ENCODE measurements around the gene TMOD1.

TMOD1 gene

DNA sequence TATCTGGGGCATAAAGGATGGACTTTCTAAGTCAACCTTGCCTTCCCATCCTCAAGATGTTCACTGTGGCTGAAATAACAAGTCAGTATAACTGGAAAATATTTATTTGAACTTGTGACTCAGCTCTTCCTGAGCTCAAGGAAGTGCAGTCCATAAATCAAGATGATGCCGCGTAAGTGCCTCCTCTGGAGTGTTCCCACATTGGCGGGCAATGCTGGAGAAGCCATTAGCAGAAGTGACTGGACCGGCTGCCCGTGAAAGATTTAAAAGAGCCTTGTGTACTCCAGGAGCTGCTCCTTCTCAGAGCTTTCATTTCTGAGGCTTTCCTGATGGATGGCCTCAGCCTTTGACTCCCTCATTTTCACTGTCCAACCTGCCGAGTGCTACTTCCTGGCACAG lies 17.4 kb downstream of the TMOD1 start:
- DNase-seq, result no peak

GRCh38 chr9:97519441-97519970 lies 18.0 kb downstream of the TMOD1 start:
- no peak for DNase-seq

GRCh38 chr9:97521576-97522333 lies 20.3 kb downstream of the TMOD1 start:
- no peak for DNase-seq

GRCh38 chr9:97524424-97524823 lies 23.0 kb downstream of the TMOD1 start:
- DNase-seq, result no peak

GRCh38 chr9:97525451-97525850 lies 24.0 kb downstream of the TMOD1 start:
- DNase-seq, result no peak

DNA sequence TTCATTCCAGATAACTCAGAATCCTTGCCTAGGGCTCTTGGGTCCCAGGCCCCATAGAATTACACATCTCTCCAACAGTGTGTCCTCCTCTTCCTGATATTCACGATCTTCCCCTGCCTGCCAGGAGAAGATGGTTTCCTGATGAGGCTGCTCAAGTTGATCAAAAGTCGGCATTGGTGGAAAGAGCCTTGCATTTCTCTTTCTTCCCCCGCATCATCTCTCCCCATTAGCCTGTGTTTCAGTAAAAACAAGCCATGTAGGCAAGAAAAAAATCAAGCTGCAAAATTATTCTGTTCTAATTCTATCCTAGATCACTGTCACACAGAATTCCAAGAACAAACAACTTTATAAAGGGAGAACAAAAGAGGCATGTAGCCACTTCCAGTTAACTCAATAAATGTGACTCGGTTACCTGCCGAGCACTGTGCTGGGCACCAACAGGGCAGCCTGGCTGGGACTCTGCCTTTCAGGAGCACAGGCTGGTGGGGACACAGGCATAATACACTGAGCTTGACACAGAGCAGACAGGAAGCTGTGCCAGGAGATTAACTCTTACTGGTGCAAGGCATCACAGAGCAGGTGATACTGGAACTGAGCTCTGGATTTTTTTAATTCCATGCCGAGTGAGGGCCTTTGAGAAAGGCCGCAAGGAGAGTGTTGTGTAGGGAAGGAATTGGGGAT lies 25.6 kb downstream of the TMOD1 start:
- DNase-seq, result no peak

GRCh38 chr9:97527626-97528528 lies 26.4 kb downstream of the TMOD1 start:
- no peak for DNase-seq

DNA sequence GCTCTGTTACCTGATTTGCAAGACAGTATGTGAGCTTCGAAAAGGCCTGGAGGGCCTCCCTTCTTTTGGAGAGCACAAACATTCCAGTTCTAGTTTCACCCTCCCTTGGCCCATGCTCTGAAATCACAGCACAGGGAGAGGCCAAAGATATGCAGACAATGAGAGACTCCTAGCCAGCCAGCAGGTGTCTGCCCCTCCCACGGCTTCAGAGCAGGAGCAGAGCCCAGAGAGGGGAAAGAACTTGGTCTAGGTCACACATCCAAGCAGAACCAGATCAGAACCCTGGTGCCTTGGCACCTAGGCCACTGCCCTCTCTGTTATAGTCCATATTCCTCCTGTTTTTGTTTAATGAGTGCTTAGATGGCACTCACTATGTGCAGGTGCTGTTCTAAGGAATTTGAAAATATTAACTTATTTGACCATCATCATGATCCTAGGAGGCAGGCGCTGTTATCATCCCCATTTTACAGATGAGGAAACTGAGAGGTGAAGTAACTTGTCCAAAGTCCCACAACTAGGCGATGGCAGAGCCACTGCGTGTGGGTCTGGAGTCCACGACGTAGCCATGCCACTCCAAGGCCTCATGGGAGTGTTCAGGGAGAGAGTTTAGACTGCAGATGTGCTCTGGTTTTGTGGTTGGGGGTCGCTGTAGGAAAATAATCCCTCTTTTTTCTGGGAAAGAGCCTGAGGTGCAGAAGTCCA lies 27.2 kb downstream of the TMOD1 start:
- DNase-seq, result no peak

DNA sequence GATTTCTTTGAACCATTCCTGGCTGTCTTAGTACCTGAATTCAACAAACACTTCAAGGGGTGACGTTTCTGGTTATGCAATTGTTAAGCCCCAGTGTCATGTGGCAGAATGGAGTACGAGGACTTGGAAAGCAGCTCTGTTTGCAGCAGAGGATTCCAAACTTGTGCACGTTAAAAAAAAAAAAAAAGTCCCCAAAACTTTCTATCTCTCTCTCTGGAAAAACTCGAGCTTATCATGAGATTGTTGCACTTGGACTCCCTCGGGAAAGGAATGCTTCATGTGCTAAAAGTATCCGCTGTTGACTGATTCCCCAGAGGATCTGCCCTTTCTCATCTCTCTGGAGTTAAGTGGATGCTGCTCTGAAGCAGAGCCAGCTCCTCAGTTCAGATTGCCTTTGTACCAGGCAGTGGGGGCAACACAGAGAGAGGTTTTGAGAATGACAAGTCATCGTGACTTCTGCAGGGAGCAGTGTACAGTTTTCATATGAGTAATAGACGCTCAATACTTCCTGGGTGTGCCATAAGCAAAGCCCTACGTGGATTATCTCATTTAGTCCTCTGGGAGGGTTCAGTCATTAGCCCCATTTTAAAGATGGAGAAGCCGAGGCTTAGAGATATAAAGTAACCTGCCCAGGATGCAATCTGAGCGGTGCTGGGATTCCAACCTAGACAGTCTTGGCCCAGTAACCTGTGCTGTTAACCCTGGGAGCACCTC lies 28.1 kb downstream of the TMOD1 start:
- no peak for DNase-seq

DNA sequence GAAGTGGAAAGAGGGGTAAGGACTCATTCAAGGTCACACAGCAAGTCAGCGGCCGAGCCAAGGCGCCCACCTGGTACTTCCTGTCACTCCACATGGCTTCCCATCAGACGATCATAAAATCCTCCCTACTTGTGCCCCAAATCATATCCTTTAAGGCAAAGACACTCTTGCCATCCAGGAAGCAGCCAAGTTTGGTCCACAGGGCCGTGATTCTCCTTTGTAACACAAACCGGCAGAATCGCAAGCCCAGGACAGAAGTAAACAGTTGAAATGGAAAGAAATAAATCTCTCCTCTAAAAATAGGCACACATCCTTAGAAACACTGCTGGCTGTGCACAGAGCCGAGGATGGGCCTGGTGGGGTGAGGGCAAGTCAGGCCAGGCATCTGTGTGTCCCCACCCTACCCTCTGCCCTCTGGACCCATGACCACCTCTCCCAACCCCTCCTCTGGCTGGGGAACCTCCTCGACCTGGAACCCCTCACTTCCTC lies 30.5 kb downstream of the TMOD1 start:
- no peak for DNase-seq

- no peak for DNase-seq
Observed at GRCh38 chr9:97534185-97534584, 32.7 kb downstream of the TMOD1 start.

- DNase-seq, result no peak
Observed at GRCh38 chr9:97534961-97535594, 33.6 kb downstream of the TMOD1 start.

GRCh38 chr9:97535771-97536170 lies 34.3 kb downstream of the TMOD1 start:
- DNase-seq, result no peak

- DNase-seq, result no peak
Observed at GRCh38 chr9:97536480-97536879, 35.0 kb downstream of the TMOD1 start.

- DNase-seq, result no peak
Observed at GRCh38 chr9:97543561-97543960, 42.1 kb downstream of the TMOD1 start.

DNA sequence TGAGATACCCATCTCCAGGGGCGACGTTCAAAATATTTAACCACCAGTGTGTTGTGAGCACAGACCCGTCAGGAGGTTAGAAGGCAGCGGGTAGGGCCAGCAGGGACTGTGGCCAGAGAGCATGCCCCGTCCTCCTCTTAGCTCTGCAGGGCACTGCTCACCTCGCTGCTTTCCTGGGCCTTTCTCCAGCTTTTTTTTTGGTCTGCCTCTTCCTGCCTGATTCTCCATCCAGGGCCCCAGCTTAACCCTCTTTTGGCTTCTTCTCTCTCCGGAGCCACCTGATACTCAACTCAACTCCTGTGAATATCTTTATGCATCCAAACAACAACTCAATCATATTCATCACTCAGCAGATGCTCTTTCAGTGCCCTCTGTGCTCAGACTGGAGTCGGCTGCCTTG lies 44.0 kb downstream of the TMOD1 start:
- DNase-seq, result no peak

DNA sequence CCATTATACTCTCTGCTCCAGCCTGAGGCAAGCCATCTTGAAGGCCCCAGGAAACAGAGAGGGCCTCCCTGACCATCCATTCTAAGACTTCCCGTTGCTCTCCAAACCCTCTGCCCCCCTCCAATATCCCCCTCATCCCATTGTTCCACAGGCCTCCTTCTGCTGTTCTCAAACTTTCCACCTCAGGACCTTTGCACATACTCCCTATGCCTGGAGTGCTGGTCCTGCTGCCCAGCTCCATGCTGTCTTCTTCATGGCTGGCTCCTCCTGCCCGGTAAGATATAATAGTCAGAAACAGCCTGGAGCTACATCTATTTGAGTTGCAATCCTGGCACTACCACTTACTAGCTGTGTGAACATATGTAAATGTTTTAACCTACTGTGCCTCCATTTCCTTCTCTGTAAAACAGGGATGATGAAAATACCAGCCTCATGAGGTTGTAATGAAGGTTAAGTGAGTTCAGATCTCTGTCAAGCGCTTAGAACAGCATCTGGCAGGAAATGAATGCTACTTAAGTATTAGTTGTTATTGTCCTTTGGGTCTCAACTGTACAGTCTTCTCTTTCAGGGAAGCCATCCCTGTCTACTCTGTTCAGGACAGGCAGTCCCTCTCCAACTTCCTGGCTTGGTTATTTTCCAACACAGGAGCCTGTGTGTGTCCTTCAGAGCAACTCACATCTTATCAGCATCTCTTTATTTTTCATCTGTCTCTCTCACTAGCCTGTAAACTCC lies 45.8 kb downstream of the TMOD1 start:
- no peak for DNase-seq

- DNase-seq, result no peak
Observed at GRCh38 chr9:97548379-97548778, 46.9 kb downstream of the TMOD1 start.

DNA sequence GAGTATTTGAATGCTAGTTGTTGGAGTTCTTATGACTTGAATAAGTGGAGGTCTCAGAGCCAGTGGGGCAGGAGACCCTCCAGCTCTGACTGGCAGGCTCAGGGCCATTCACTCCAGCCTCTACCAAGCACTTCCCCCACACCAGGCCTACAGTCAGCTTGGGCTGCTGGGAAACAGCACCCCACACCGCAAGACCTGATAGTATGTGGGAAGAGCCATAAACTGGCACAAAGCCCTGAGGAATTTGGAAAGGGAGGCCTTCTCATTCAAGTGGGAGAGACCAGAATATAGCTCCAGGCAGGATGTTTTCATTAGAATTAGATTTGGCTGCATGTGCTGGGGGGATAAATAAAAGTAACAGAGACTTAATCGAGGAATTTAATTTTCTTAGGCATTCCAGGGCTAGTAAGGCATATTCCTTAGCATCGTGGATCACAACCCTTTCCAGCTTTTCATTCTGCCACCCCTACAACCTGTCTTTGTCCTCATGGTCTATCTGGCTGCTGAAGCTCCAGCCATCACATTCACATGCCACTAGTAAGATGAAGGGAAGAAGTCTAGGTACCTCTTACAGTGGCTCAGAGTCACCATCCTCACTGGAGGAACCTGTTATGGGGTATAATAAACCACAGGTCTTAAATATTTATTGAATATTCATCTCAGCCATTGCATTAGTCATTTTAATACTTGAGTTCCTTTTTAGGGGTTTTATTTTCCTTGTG lies 47.5 kb downstream of the TMOD1 start:
- DNase-seq, result no peak

DNA sequence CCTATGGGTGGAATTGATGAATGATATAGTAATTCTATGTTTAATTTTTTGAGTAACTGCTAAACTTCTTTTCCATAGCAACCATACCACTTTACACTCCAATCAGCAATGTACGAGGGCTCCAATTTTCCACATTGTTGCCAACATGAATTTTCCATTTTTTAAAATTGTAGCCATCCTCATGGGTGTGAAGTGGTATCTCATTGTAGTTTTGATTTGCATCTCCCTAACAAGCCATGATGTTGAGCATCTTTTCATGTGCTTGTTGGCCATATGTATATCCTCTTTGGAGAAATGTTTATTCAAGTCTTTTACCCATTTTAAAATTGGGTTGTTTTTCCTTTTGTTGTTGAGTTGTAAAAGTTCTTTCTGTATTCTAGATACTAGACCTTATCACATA lies 48.9 kb downstream of the TMOD1 start:
- no peak for DNase-seq

All from activated CD8-positive, alpha-beta memory T cell treated with anti-CD3 and anti-CD28 coated beads, Interleukin-2, amount 50 U/mL, for 4 hours (primary cell).